Heart left ventricle (tissue), 13 donors: ENCODE results near the gene SETDB2.

Experiments used
- CTCF ChIP-seq, 12 donors: fragments of 200-600 bp; sonication (generic) in 4 of 12; IDR thresholded peaks; one replicate each; pipeline versions ENCODE4 v1.5.0 to v1.8.0; 2018 to 2022; ENCODE audit warnings: antibody characterized with exemption in 12 of 12, mild to moderate bottlenecking in 5 of 12
- POLR2A ChIP-seq, 2 donors: fragments of 450-650 bp; IDR thresholded peaks; one replicate each; pipeline ENCODE4 v1.6.1; 2017; ENCODE audit warnings: antibody characterized with exemption in 2 of 2, mild to moderate bottlenecking in 2 of 2, moderate library complexity in 2 of 2
- donor health status: ischemic (EF 13 %, LVEDD 7.1; RV severe dilation, severe dysfunction).
- donor health status: DM: no; HTN: yes; CAD: no.
- donor health status: DM: no; HTN: no; CAD: no.
- donor health status: ischemic (EF 25% LVEDD 6.9; RV normal size, moderate dysfunction).
- donor health status: ischemic (EF 25% LVEDD 5.7; RV mildly dilated, moderate dysfunction).
- donor health status: ischemic (EF 35%, LVEDD 5.7; RV mildly dilated, moderate dysfunction).
- donor health status: nonischemic (EF 11% LVEDD 7.7; RV severe dilation, severe dysfunction).
- donor health status: DM: yes; HTN: yes; CAD: no.
- donor health status: PGD.
- donor health status: ischemic (EF 29% LVEDD 5.4; RV normal size, mild dysfunction).
- donor health status: nonischemic (EF 23%, LVEDD 6.1; RV moderate dilation, normal function).

DNA sequence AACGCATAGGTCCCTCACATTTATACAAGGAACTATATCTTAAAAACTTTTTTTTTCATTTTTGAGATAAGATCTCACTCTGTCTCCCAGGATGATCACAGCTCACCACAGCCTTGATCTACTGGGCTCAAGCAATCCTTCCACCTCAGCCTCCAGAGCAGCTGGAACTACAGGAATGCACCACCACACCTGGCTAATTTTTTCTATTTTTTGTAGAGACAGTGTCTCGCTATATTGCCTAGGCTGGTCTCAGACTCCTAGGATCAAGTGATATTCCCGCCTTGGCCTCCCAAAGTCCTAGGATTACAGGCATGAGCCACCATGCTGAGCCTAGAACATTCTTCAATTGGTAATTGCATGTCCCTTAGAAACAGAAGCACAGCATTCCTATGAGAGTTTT, 99.6 kb downstream of the SETDB2 start:
- TF ChIP-seq CTCF (IDR thresholded peaks at IDR 0.05), result no peak
- TF ChIP-seq POLR2A (IDR thresholded peaks at IDR 0.05), result no peak
